HG02973 (cell line): ENCODE measurements around the gene MACC1.
A peak's percentile ranks its signal among the peaks of the same experiment; 100 is the strongest.
"Not testable (repeated sequence)": the region's sequence is repeated elsewhere in the genome, so short reads cannot be mapped to it uniquely, and the experiment has no call there.

Experiments
- ATAC-seq: cut with Tn5 transposase; IDR thresholded peaks from one replicate; pipeline ENCODE4 v1.9.1; 2021; ENCODE audit warnings: moderate library complexity; ENCODE audit not compliant: unreplicated experiment

MACC1 gene

DNA sequence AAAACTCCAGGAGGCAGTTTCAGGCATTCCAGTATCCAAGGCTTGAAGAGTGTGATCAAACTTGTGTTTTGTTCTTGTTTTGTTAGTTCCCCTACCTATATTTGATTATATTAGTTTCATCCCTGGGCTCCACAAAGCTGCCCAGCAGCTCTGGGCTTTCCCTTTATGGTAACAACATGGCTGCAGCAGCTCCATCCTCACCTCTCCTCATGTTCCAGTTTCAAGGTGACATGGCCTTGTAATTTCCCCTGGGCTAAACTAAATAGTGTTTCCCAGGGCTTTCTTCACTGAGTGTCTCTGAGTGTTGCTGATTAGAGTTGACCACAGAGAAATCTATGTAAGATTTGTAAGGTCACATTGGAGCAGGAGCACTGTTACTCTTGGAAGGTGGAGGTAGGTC lies 83.4 kb downstream of the MACC1 start:
- ATAC-seq, result no peak

DNA sequence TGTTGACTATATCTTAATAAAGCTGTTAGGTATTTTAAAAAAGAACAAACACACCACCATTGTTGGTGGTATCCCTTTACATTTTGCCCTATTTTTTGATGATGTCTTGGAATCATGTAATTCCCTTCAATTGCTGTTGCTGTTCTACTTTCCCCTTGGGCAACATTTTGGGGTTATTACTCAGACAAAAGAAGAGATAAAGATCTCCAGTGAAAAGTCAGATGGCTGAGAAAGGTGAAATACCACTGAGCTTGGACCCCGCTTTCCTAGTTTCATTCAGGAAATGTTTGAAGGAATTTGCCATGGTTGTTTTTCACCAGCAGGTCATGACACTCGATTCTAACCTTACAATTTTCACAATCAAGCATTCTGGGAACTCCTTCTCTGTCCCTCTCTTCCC lies 84.6 kb downstream of the MACC1 start:
- ATAC-seq, result no peak

DNA sequence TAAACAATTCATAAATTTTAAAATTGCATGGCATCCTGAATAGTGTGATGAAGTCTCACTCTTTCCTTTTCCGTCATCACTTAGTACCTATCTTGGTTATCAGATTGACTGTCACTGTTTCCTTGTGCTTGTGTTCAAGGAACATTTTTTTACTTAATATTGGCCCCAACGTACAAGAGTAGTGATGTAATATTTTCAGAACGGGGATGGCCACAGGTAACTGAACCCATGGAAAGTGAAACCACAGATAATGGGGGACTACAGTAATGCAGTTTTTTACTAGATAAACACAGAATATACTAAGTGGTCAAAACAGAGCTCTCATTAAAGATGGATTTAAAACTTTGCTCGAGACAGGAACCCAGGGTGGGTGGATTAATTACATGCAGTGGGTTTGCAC lies 85.4 kb downstream of the MACC1 start:
- ATAC-seq, result no peak

DNA sequence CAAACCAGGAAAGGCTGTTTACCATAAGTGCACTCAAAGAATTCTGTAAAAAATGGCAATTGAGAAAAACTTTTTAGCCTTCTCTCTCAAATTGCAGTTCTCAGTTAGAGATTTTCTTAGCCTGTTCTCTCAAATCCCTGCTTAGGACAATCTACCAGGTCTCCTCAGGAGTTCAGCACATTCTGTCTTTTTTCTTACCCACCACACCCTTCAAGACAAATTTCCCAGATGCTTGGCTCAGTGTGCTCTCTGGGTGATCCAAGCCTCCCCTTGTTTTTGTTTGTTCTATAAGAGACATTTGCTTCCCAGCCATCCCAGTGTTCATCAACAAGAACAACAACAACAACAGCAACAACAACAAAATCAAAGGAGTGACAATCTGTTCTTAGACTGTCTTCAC lies 87.3 kb downstream of the MACC1 start:
- no peak for ATAC-seq

DNA sequence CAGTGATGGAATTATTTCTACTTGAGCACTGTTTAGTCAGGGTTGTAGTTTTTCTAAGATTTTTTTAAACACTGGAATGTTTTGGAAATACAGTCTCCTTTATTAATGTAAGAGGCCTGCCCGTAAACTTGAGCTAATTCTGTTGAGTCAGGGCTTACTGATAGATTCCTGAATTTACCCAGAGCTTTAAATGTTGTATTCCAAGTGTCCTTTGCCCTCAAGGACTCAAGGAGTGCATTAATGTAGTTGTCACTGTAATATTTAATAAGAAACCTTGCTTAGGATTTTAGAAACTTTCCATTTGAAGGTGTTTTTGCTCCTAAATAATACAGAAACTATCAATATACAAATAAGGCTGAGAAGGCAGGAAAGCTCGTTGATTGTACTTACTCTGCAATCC lies 89.2 kb downstream of the MACC1 start:
- ATAC-seq, result no peak

DNA sequence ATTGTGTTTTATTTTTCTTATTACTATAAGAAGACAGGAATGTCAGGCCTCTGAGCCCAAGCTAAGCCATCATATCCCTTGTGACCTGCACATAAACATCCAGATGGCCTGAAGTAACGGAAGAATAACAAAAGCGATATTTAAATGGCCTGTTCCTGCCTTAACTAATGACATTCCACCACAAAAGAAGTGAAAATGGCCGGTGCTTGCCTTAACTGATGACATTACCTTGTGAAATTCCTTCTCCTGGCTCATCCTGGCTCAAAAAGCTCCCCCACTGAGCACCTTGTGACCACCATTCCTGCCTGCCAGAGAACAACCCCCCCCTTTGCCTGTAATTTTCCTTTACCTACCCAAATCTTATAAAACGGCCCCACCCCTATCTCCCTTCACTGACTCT lies 91.1 kb downstream of the MACC1 start:
- ATAC-seq, result not testable (repeated sequence)

DNA sequence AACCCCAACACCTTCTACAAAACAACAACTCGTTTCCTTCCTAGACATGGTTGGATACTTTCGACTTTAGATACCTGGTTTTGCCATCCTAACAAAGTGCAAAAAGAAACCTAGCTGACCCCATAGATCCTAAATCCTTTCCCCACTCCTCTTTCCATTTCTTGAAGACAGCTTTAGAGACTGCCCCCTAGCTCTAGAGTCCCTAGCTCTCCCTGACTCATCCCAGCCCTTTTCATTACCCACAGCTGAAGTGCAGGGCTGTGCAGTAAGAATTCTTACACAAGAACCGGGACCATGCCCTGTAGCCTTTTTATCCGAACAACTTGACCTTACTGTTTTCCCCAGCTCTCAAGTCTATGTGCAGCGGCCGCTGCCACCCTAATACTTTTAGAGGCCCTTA lies 93.1 kb downstream of the MACC1 start:
- ATAC-seq, result not testable (repeated sequence)

DNA sequence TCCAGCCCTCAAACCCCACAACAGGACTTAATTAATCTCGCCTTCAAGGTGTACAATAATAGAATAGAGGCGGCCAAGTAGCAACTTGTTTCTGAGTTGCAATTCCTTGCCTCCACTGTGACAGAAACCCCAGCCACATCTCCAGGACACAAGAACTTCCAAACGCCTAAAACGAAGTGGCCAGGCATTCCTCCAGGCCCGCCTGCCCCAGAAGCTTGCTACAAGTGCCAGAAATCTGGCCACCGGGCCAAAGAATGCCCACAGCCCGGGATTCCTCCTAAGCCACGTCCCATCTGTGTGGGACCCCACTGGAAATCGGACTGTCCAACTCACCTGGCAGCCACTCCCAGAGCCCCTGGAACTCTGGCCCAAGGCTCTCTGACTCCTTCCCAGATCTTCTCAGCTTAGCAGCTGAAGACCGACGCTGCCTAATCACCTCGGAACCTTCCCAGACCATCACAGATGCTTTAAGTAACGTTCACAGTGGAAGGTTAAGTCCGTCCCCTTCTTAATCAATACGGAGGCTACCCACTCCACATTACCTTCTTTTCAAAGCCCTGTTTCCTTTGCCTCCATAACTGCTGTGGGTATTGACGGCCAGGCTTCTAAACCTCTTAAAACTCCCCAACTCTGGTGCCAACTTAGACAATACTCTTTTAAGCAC lies 94.4 kb downstream of the MACC1 start:
- ATAC-seq, result not testable (repeated sequence)

DNA sequence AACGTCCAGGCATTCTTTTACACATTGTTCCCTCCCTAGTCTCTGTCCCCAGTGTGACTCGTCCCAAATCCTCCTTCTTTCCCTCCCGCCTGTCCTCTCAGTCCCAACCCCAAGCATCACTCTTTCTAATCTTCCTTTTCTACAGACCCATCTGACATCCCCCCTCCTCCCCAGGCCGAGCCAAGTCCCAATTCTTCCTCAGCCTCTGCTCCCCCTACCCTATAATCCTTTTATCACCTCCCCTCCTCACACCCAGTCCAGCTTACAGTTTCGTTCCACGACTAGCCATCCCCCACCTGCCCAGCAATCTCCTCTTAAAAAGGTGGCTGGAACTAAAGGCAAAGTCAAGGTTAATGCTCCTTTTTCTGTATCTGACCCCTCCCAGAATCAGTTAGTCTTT lies 95.1 kb downstream of the MACC1 start:
- no peak for ATAC-seq

DNA sequence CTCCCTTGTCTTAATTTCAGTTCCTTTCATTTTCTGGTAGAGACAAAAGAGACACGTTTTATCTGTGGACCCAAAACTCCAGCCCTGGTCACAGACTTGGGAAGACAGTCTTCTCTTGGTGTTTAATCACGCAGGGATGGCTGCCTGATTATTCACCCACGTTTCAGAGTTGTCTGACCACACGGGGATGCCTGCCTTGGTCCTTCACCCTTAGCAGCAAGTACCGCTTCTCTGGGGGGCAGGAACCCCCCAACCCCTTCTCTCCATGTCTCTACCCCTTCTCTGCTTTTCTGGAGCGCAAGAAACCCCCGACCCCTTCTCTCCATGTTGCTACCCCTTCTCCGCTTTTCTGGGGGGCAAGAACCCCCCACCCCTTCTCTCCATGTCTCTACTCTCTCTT lies 95.8 kb downstream of the MACC1 start:
- no peak for ATAC-seq

DNA sequence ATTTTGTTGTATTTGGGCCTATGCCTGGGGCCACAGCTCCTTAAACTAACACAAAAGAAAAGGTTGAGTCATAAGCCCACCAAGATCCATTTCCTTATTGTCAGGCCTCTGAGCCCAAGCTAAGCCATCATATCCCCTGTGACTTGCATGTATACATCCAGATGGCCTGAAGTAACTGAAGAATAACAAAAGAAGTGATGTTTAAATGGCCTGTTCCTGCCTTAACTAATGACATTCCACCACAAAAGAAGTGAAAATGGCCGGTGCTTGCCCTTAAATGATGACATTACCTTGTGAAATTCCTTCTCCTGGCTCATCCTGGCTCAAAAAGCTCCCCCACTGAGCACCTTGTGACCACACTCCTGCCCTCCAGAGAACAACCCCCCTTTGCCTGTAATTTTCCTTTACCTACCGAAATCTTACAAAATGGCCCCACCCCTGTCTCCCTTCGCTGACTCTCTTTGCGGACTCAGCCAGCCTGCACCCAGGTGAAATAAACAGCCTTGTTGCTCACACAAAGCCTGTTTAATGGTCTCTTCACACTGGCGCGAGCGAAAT lies 96.5 kb downstream of the MACC1 start:
- not testable (repeated sequence) for ATAC-seq

DNA sequence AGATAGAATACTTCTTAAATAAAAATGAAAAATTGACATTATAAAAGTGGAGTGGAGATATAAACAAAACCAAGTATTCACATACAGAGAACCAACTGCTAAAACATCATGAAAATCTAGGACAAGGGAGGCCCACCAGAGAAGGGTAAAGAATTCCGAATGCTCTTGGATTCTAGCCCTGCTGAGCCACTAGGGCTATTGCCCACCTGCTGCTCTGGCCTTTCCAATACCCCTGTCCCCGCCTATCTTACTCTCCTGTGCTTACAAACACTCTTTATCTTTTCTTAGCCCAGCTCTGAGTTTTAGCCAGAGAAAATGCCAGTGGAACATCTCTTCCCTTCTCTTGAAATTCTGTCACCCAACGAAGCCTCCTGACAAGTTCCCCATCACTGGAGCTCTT lies 100.3 kb downstream of the MACC1 start:
- no peak for ATAC-seq

DNA sequence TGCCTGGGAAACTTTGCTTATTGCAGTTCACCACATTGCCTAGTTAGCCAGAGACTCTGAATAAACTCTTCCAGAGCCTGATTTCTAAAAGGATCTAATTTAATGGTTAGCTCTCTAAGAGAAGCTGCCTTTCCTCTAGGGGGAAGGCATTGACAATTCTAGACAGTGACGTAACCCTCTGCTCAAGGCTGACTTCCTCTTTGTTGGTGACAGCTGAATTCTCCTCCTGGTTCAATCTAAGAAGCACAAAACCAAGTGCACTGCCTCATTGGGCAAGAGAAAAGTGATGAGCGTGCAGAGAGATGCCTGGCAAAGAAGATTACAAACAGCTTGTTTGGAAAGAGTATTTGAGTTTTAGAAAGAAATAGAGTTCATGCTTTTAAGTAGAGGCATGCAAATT lies 102.7 kb downstream of the MACC1 start:
- peak; percentile 83 for ATAC-seq

DNA sequence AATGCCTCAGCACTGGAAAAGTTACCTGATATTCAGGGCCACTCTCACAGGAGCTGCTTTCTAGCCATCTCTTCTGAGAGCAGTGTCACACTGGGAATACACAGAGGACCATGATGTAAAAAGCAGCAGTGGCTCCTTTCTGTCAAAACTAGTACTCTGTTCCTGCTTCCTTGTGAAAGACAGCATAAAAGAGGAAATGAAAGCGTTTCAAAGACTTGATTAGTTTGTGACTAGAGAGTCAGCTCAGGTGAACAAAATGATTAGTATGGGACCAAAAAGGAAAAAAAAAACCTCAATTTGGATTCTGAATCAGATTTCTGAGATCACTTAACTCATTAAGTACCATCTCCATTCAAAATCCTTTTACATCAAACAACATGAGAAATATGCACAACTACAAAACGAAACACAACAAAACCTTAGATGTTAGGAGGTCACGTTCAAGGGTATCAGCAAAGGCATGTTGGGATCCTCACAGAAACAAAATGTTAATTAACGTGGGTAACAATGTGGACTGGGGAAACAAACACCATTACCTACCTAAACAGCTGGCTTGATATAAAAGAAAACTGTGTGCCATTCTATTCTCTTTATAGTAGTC lies 103.7 kb downstream of the MACC1 start:
- peak; percentile 89 for ATAC-seq

DNA sequence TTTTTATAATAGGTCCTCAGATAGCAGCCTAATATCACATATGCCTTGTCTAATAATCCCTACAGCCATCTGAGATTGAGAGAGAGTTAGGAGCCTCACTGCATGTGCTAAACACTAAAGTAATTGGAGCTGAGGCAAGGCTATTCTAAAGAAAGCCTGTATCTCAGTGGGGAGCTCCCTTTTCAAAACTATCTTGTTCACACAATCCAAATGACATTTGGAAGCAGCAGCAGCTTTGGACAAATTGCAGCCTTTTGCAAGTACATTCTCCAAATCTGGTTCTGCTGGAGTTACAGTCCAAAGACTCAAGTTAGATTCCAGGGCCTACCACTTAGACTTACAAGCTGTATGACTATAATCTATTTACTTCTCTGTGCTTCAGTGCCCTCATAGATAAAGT lies 104.5 kb downstream of the MACC1 start:
- ATAC-seq, result no peak

DNA sequence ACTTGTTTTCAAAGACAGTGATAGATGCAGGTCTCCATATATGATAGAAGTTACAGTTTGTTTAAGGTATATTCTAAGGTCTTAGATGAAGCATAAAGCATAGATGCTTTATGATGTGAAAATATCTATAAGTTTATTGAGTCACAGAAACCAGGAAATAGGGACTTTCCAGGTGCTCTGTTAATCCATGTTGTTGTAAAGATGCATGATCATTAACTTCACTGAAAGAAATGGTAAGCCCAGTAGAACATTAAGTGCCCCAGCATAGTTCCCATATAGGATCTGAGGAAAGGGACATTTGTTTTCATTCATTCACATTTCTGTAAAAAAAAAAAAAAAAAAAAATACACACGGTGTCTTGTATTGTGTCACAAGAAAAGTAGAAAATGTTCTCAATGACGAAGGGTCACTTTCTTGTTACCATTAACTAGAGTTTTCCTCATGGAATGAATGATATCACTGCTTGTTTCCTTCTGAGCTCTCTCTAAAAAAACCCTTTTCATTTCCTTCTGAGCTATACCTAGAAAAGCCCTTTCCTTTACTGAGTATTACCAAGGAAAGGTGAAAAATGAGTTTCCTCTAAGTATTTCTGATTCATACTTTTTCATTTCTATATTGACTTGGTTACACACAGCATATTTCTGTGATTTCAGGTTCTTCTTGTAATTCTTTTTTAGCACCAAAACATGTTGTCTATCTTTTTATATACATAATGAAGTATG lies 105.2 kb downstream of the MACC1 start:
- no peak for ATAC-seq

DNA sequence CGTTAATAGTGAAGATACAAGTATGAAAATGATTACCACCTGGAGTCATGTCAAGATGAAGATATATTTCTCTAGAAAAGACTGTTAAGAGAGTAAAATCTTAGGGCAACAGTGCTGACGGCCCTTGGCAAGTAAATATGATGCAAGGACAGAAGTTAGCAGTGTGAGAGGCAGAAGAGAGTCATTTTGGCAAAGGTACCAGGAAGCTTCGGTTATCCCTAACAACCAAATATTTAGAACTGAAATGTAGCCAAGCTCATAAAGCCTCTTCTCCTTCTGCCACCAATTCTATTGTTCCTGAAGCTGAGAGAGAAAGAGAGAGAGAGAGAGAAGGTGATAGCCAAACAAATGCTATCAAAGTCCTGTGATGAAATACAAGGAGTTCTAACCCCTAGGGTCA lies 109.6 kb downstream of the MACC1 start:
- ATAC-seq, result no peak

DNA sequence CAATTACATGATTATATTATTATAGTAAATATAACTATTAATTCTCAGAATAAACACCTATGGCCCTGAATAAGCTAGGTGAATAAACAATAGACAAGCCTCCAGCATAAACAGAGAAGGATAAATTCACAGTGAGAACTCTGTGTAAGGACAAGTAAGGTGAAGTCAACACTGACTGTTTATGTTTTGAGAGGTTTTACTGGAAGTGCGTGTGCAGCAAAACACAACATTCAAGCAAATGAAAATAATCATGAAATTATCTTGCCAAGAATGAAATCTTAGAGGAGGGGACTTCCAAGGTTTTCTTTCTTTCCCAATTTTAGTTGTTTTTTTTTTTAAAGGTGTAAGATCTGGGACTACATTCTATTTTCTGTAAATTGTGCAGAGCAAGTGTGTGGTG lies 112.5 kb downstream of the MACC1 start:
- no peak for ATAC-seq

DNA sequence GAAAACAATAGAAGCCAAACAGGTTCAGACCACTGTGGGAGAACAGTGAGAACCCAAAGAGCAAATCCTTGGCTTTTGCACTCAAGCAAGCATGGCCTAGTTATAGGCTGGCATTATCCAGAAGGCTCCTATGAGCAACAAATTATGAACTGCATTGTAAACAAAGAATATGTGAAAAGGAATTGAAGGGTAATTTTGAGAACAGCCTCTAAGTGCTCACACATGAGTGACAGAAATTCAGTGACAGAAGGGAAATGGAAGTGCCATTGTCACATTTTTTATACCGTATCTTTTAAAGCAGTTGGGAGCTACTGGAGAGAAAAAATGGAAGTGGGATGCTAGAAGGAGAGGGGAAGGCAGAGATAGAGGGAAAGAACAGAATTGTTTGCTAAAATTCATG lies 114.2 kb downstream of the MACC1 start:
- no peak for ATAC-seq

DNA sequence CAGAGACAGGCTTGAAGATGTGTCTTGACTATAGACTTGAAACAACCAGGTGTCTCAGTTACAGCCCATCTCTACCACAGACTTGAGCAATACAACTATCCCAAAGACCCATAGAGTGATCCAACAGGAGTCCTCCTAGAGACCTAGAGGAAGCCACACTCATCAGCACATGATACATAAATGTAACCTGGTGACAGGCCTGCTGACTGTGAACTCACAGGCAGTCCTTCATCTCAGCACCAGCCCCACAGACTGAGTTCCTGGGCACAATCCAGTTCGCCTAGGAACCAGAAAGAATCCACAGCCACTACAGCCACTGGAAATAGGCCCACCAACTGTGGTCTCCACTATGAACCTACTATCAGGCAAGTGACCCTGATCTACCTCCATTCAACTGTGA lies 121.3 kb downstream of the MACC1 start:
- ATAC-seq, result no peak

DNA sequence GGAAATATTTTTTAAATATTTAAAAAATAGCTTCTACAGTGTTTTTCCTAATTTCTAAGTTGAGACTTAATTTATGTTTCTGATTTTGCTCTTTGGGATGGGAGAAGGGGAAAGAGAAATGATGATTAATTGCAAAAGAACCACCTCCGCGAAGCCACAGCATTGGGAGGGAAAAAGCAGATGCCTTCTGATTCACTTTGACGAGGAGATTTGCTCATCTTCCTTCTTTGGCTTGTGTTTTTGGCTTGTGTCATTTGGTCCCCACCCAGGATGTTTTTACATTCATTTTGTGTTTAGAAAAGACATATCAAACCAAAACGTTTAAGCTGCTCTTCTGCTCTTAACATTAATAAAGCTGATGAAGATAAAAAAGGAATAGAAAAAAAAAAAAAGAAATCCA lies 121.7 kb downstream of the MACC1 start:
- no peak for ATAC-seq

DNA sequence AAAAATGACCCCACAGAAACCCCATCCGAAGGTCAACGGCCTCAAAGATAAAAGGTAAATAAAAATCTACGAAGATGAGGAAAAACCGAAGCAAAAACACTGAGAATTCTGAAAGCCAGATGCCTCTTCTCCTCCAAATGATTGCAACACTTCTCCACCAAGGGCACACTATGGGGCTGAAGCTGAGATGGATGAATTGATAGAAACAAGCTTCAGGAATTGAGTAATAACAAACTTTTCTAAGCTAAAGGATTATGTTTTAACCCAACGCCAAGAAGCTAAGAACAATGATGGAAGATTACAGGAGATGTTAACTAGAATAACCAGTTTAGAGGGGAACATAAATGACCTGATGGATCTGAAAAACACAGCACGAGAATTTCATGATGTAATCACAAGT lies 127.8 kb downstream of the MACC1 start:
- ATAC-seq, result no peak
